Stomach (tissue), 9 donors: ENCODE data around the gene SCYGR5. TPM values are rescaled to one million over a fixed set of nuclear protein-coding genes. Genes with fewer than 3 reads are reported as not detected.

Experiments used
- DNase-seq, 2 donors: peaks; one replicate each; pipeline versions ENCODE4 v3.0.0 to v3.0.0-alpha.2; 2013 to 2019
- H3K27ac ChIP-seq, 5 donors: fragments of 200-600 bp in 4 of 5; sonication (generic) in 4 of 5; one replicate each; pipeline ENCODE4 v1.5.1; 2013 to 2019; ENCODE audit warnings: mild to moderate bottlenecking in 1 of 5, moderate library complexity in 1 of 5
- H3K27me3 ChIP-seq, 3 donors: fragments of 200-600 bp; sonication (generic); one replicate each; pipeline ENCODE4 v1.5.1; 2017 to 2019; ENCODE audit warnings: mixed run types in 1 of 3
- H3K36me3 ChIP-seq, 4 donors: fragments of 200-600 bp; sonication (generic); 1 replicate in 3 of 4; 2 replicates in 1 of 4; pipeline ENCODE4 v1.5.1; 2016 to 2019
- H3K4me1 ChIP-seq, 4 donors: fragments of 200-600 bp; sonication (generic); one replicate each; pipeline ENCODE4 v1.5.1; 2016 to 2019
- H3K4me3 ChIP-seq, 4 donors: fragments of 200-600 bp; sonication (generic) in 3 of 4; one replicate each; pipeline ENCODE4 v1.5.1; 2016 to 2019; ENCODE audit warnings: mild to moderate bottlenecking in 1 of 4
- H3K9me3 ChIP-seq, 4 donors: fragments of 200-600 bp; sonication (generic); one replicate each; pipeline ENCODE4 v1.5.1; 2016 to 2019
- EP300 ChIP-seq: sonication (generic); formaldehyde crosslinking; IDR thresholded peaks from one replicate; pipeline ENCODE4 v1.6.1; 2017; ENCODE audit warnings: antibody characterized with exemption
- POLR2A ChIP-seq, 4 donors: fragments of 450-650 bp; IDR thresholded peaks; one replicate each; pipeline ENCODE4 v1.6.1; 2016; ENCODE audit warnings: antibody characterized with exemption in 4 of 4, control low read depth in 2 of 4, mild to moderate bottlenecking in 1 of 4, moderate library complexity in 1 of 4
- POLR2AphosphoS5 ChIP-seq, 3 donors: sonication (generic); formaldehyde crosslinking; IDR thresholded peaks; one replicate each; pipeline ENCODE4 v1.6.1; 2016; ENCODE audit warnings: antibody characterized with exemption in 3 of 3
- WGBS, 5 donors: extraction: QIAGEN DNeasy Blood & Tissue Kit in 3 of 5; methylation state at CpG; one replicate each; pipeline versions ENCODE4 v1.1.5 to v1.1.7; 2013 to 2018; 5-methylcytosine and 5-hydroxymethylcytosine counted together
- intact Hi-C: fragments of 100-400 bp; cut with DNase I; formaldehyde crosslinking; loops from one replicate; pipeline ENCODE4 v1.15.1; 2023; ENCODE audit warnings: low total_unique reads
- polyA plus RNA-seq, 3 donors: library from polyadenylated mRNA; stranded (reverse); fragments of 200-250 nt; gene quantifications; one replicate each; pipeline ENCODE4 v1.2.3, GENCODE V29; 2013
- total RNA-seq, 5 donors: library from RNA; depleted of rRNA; stranded (reverse); fragments of >200 nt; gene quantifications; one replicate each; pipeline versions ENCODE4 v1.1.0 to v1.2.3, GENCODE V29; 2014 to 2016
- TF ChIP-seq, protein P1 (sequence below), 7 experiments: fragments of 450-650 bp in 4 of 7; fragments of 200-600 bp in 3 of 7; sonication (generic) in 3 of 7; IDR thresholded peaks; one replicate each; pipeline ENCODE4 v1.5.1; 2016 to 2019; ENCODE audit warnings: antibody characterized with exemption in 7 of 7, control low read depth in 2 of 7, mild to moderate bottlenecking in 1 of 7
- donor health status: healthy with polysubstance abuse.
- donor health status: Bipolar disorder and iron deficiency.
- donor health status: healthy.

SCYGR5 gene
- total and polyA plus RNA-seq, 8 donors, result not detected

DNA sequence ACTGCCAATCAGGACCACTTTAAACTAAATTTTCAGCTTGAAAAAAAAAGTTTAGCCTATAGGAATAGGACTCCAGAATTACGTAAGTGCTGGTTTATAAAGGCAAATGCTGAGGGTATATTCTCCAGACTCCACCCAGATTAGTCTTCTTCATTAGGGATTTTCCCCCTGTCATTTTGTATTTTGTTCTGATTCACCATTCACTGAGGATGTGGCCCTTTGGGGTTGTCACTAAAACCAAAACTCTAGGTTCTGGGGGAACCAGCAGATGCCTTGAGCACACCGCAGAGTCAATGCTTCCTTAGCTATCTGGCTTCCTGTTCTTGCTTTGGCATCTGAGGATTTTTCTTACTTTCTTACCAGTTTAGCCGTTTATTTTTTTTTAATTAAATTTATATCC lies 38.8 kb upstream of the SCYGR5 start:
- WGBS, 5 donors, result 73 to 86% (median 85%) methylated on average over 3 of the region's 3 CpGs
- intact Hi-C loops, result no loop called here
- TF ChIP-seq EP300, result no peak
- no peak for TF ChIP-seq POLR2AphosphoS5 (IDR thresholded peaks at IDR 0.05)
- TF ChIP-seq, protein P1, sequence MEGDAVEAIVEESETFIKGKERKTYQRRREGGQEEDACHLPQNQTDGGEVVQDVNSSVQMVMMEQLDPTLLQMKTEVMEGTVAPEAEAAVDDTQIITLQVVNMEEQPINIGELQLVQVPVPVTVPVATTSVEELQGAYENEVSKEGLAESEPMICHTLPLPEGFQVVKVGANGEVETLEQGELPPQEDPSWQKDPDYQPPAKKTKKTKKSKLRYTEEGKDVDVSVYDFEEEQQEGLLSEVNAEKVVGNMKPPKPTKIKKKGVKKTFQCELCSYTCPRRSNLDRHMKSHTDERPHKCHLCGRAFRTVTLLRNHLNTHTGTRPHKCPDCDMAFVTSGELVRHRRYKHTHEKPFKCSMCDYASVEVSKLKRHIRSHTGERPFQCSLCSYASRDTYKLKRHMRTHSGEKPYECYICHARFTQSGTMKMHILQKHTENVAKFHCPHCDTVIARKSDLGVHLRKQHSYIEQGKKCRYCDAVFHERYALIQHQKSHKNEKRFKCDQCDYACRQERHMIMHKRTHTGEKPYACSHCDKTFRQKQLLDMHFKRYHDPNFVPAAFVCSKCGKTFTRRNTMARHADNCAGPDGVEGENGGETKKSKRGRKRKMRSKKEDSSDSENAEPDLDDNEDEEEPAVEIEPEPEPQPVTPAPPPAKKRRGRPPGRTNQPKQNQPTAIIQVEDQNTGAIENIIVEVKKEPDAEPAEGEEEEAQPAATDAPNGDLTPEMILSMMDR (IDR thresholded peaks at IDR 0.05), result no peak
- no peak for TF ChIP-seq POLR2A (IDR thresholded peaks at IDR 0.05)
- H3K4me3 ChIP-seq, result no peak overlapping the region
- H3K9me3 ChIP-seq, result no peaks in the 10 kb centered on the region
- no peak overlapping the region for H3K27ac ChIP-seq
- DNase-seq, result no peak
- H3K4me1 ChIP-seq, result no peaks in the 10 kb centered on the region
- peaks cover 0 to 13% (median 0%) of the 10 kb centered on the region in 3 donors for H3K27me3 ChIP-seq
- H3K36me3 ChIP-seq, result no peaks in the 10 kb centered on the region

DNA sequence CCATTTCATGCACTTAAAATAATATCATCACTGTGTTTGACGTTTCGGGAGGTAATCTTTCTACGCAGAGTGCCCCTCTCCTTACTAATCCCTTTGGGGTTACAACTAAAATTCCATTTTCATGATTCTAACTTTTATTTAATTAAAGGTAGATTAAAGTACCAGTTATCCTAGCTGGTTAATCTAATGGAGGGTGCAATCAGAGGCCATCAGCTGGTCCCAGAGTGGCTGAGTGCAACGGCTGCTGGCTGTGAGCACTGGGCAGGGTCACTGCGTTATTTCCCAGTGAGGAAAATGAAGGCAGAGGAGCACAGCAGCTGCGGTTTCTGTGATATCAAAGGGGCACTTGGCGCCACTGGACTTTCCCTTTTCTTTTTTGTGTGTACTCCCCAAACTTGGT lies 37.2 kb upstream of the SCYGR5 start:
- no peak for DNase-seq
- TF ChIP-seq POLR2AphosphoS5 (IDR thresholded peaks at IDR 0.05) (no peak), POLR2A (IDR thresholded peaks at IDR 0.05) (no peak), EP300 (no peak)
- TF ChIP-seq, protein P1 (IDR thresholded peaks at IDR 0.05), result no peak
- Histone ChIP-seq H3K4me1 (no peaks in the 10 kb centered on the region), H3K9me3 (no peaks in the 10 kb centered on the region), H3K36me3 (no peaks in the 10 kb centered on the region), H3K27ac (no peak overlapping the region), H3K4me3 (no peak overlapping the region), H3K27me3 (peaks cover 0 to 13% (median 0%) of the 10 kb centered on the region in 3 donors)
- WGBS, 5 donors, result 53 to 65% (median 57%) methylated on average over 7 of the region's 7 CpGs
- intact Hi-C loops, result no loop called here

DNA sequence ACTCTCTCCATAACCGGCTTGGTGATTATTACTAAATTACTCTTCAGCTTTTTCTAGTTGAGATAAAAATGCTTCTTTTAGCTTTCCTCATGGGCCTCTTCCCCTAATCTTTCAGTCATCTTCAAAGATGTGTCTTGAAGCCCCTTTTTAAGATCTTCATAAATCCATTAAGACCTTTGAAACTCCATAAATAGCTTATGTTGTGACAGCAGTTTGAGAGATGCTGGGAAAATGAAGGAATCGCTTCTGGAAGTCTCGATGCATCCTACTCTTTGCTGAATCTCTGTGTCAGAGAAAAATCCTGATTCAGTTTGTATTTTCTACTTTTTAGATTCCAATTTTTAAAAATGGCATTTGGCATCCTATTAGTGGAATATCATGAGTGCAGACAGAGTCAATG lies 36.3 kb upstream of the SCYGR5 start:
- Histone ChIP-seq H3K4me3 (no peak overlapping the region), H3K36me3 (no peaks in the 10 kb centered on the region), H3K4me1 (no peaks in the 10 kb centered on the region), H3K27ac (no peak overlapping the region), H3K9me3 (no peaks in the 10 kb centered on the region), H3K27me3 (peaks cover 0 to 13% (median 0%) of the 10 kb centered on the region in 3 donors)
- intact Hi-C loops, result no loop called here
- 82 to 88% (median 87%) methylated on average over 3 of the region's 3 CpGs for WGBS, 5 donors
- TF ChIP-seq POLR2A (IDR thresholded peaks at IDR 0.05), result no peak
- TF ChIP-seq, protein P1 (IDR thresholded peaks at IDR 0.05), result no peak
- no peak for TF ChIP-seq EP300
- no peak for TF ChIP-seq POLR2AphosphoS5 (IDR thresholded peaks at IDR 0.05)
- DNase-seq, result no peak

DNA sequence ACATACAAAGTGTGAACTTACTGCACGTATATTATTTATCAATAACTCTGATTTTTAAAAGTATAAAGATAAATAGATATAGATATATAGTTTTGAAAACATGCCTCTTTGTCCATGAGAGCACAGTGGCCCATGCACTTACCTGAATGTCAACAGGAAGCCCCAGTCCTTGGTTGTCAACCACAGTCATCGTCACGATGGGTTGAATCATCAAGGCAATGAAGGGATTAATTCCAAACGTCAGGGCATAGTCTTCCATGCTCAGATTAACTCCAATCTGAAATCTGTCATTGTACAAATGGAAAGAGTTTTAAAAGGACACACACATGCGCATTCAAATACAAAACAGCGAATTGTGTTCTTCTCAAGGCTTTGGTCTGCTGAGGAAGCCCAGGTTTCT lies 33.8 kb upstream of the SCYGR5 start:
- Histone ChIP-seq H3K36me3 (no peaks in the 10 kb centered on the region), H3K4me3 (no peak overlapping the region), H3K4me1 (no peaks in the 10 kb centered on the region), H3K9me3 (no peaks in the 10 kb centered on the region), H3K27ac (no peak overlapping the region), H3K27me3 (peaks cover 0 to 13% (median 0%) of the 10 kb centered on the region in 3 donors)
- TF ChIP-seq, protein P1 (IDR thresholded peaks at IDR 0.05), result no peak
- no peak for TF ChIP-seq POLR2A (IDR thresholded peaks at IDR 0.05)
- no peak for TF ChIP-seq POLR2AphosphoS5 (IDR thresholded peaks at IDR 0.05)
- no peak for TF ChIP-seq EP300
- WGBS, 5 donors, result 78 to 85% (median 79%) methylated on average over 6 of the region's 6 CpGs
- intact Hi-C loops, result no loop called here
- DNase-seq, result no peak
